ENCODE measurements around the gene GRHL3.

GRHL3 gene

GRCh38 chr1:24380508-24380907 lies 61.4 kb downstream of the GRHL3 start:
- DNase-seq (ENCODE audit: low read depth), result no peak
- H3K4me3 ChIP-seq (ENCODE audit: low read depth, low read length), result no peak overlapping the region
- in situ Hi-C loops (cut with HindIII; ENCODE audit: low sequenced_read_pairs), result no loop called here
- no peak for TF ChIP-seq CTCF (IDR thresholded peaks at IDR 0.05; ENCODE audit: low read depth, low read length, missing control alignments)

- no peak for DNase-seq (ENCODE audit: low read depth)
- in situ Hi-C loops (cut with HindIII; ENCODE audit: low sequenced_read_pairs), result no loop called here
- H3K4me3 ChIP-seq (ENCODE audit: low read depth, low read length), result no peak overlapping the region
- no peak for TF ChIP-seq CTCF (IDR thresholded peaks at IDR 0.05; ENCODE audit: low read depth, low read length, missing control alignments)
These were observed 62.1 kb downstream of the GRHL3 start for GRCh38 chr1:24381256-24381655.

- in situ Hi-C loops (cut with HindIII; ENCODE audit: low sequenced_read_pairs), result no loop called here
- no peak for DNase-seq (ENCODE audit: low read depth)
These were observed 63.0 kb downstream of the GRHL3 start for GRCh38 chr1:24382165-24382577.

GRCh38 chr1:24383381-24383940 lies 64.3 kb downstream of the GRHL3 start:
- DNase-seq (ENCODE audit: low read depth), result no peak
- in situ Hi-C loops (cut with HindIII; ENCODE audit: low sequenced_read_pairs), result no loop called here
- no peak overlapping the region for H3K4me3 ChIP-seq (ENCODE audit: low read depth, low read length)
- TF ChIP-seq CTCF (IDR thresholded peaks at IDR 0.05; ENCODE audit: low read depth, low read length, missing control alignments), result no peak

More at GRCh38 chr1:24382165-24382577, 63.0 kb downstream of the GRHL3 start:
- H3K4me3 ChIP-seq (ENCODE audit: low read depth, low read length), result no peak overlapping the region
- no peak for TF ChIP-seq CTCF (IDR thresholded peaks at IDR 0.05; ENCODE audit: low read depth, low read length, missing control alignments)

GRCh38 chr1:24384251-24385090 lies 65.3 kb downstream of the GRHL3 start:
- no peak for DNase-seq (ENCODE audit: low read depth)
- H3K4me3 ChIP-seq (ENCODE audit: low read depth, low read length), result no peak overlapping the region
- in situ Hi-C loops (cut with HindIII; ENCODE audit: low sequenced_read_pairs), result no loop called here
- TF ChIP-seq CTCF (IDR thresholded peaks at IDR 0.05; ENCODE audit: low read depth, low read length, missing control alignments), result no peak

- no peak overlapping the region for H3K4me3 ChIP-seq (ENCODE audit: low read depth, low read length)
- no peak for DNase-seq (ENCODE audit: low read depth)
- peak; percentile 63 for TF ChIP-seq CTCF (IDR thresholded peaks at IDR 0.05; ENCODE audit: low read depth, low read length, missing control alignments)
- in situ Hi-C loops (cut with HindIII; ENCODE audit: low sequenced_read_pairs), result no loop called here
These were observed 66.2 kb downstream of the GRHL3 start for GRCh38 chr1:24385160-24385940.
